Putamen (tissue), 1 donor: ENCODE measurements around the gene DPYSL3.

Source experiments
- DNase-seq: peaks from one replicate; pipeline ENCODE4 v3.0.0-alpha.2; 2016; ENCODE audit warnings: low spot score

Gene DPYSL3

DNA sequence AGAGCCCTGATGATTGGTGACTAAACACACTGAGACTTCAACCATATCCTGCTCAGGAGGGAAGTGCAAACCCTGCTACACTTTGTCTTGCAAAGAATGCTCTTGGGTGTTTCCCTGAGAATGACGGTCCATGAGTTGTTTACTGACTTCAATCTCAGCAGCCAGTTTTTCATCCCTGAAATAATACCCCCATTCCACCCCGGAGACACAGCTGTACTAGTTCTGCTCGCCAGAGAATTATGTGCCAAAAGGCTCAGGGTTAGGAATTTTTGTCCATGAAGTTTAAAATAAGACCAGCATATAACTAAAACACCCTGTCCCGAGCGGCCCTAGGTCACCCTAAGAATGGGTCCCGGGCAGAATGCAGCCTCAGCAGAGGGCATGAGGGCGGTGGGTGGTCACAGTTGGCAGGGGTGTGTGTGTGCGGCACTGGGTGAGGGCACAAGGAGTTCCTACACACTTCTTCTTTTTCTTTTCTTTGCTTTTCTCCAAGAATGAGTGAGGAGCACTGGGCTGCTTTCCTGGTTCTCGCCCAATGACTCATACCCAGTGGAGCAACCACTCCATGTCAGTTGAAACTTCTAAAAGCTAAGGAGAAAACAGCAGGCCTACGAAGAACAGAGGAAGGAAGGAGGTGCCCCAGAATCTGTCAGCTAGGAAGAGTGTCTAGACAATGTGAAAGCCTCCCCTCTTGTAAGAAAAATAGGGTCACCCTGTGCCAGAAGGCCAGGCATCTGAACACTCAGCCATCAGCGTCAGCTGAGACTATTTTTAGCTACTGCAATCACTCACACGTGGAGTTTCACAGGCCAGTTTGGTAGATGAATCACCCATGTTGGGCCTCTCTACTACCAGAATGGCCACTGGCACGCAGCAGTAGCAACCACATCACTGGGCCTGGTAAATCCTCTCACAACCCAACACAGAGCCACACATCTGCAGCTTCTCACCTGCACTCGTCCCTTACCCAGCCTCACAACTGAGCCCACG lies 105.9 kb downstream of the DPYSL3 start:
- no peak for DNase-seq

DNA sequence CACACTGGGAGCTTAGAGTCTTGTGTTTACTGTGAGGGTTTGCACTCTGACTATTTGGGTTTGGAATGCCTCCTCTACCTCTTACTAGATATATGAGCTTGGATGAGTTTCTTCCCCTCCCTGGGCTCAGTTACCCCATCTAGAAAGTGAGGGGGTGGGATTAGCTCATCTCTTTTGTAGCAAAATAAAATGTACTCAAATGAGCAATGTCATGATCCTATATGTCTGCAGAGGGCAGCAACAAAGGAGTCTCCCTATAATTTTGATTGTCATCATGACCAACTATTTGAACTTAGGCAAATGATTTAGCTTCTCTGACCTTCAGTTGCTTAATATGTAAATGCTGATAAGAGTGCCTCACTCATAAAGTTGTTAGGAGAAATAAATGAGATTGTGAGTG lies 109.0 kb downstream of the DPYSL3 start:
- no peak for DNase-seq

DNA sequence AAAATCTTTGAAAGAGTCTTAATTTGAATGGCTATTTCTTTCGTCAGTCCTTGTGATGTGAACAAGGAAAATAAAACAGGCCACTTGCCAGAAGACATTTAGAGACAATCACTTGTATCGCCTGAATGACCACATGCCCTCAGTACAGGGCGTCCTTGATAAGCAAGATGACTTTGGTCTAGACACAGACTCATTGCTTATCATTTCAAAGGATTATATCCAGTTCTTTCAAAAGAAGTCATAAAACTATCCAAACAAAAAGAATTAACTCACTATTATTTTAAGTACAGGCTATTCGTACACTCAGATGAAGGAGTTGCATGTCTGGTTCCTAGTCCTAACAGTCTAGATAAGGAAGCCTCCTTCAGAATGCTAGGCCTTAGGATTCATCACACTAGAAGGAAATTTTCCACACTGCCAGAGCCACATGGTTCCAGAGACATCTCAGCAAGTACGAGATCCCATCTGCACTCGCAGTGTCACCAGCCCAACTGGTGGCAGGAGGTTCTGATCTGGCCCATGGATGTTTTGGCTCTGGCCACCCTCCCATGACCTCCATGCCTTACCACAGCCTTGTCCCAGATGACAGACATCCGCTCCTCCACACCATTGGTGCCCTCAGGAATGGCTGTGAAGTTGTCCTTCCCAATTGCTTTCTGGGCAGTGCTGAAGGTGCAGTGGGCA lies 109.6 kb downstream of the DPYSL3 start:
- DNase-seq = no peak

DNA sequence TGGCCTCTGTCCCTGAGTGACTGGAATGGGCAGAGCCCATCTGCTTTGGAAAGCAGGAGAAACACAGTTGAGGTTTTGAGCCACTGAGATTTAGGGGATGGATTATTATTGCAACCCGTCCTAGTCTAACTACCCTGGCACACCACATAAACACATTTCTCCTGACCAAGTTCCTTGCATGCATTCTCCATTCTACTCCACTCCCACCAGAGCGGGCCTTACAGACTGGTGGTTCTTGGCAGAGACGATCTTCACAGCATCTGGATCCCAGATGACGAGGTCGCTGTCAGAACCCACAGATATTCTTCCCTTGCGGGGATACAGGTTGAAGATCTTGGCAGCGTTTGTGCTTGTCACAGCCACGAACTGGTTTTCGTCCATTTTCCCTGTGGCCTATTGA lies 111.0 kb downstream of the DPYSL3 start:
- DNase-seq = no peak

DNA sequence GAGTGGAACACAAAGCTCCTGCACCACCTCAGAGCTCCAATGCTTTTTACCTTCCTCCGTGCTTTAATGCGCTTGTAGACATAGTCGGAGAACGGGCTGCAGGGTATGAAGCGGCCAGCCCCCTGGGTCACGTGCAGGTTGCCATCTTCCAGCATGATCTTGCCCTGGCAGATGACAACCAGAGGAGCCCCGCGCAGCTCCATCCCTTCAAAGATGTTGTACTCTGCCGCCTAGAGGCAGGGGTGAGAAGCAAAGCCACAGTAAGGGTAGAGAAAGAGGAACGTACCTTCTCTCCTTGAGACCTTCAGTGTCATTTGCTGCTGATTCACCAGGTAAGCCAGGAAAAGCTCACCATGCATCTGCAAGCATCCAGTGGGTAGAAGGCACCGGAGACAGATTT lies 112.3 kb downstream of the DPYSL3 start:
- no peak for DNase-seq

DNA sequence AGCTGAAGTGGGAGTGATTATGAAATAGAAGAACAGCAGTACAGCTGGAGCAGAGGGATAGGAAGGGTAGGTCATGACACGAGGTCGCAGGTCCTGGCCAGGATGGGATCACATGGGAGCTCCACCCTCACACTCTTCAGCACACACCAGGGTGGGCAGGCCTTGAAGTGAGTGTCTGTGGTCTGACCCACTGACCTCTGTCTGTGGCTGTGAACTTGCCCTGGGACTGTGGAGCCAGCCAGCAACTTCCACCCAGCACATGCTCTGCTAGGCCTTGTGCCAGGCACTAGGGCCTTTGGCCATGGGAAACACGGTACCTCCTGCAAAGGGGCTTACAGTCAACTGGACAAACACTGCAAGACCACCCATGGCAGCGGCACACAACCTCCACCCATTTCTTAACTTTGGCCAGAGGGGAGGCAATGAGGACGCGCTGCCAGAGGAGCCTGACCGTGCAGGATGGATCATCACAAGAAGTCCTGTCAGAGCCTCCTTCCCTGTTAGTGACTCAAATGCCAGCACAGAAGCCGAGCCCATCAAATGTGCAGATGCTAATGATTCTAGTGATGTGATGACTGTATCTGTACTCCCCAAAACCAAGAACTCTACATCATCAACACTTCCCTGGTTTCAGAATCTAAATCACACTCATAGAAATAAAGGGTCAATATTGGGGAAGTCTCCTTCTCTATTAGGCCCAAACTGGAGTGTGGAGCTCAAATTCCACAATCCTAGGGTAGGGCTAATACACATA lies 113.6 kb downstream of the DPYSL3 start:
- DNase-seq = no peak

DNA sequence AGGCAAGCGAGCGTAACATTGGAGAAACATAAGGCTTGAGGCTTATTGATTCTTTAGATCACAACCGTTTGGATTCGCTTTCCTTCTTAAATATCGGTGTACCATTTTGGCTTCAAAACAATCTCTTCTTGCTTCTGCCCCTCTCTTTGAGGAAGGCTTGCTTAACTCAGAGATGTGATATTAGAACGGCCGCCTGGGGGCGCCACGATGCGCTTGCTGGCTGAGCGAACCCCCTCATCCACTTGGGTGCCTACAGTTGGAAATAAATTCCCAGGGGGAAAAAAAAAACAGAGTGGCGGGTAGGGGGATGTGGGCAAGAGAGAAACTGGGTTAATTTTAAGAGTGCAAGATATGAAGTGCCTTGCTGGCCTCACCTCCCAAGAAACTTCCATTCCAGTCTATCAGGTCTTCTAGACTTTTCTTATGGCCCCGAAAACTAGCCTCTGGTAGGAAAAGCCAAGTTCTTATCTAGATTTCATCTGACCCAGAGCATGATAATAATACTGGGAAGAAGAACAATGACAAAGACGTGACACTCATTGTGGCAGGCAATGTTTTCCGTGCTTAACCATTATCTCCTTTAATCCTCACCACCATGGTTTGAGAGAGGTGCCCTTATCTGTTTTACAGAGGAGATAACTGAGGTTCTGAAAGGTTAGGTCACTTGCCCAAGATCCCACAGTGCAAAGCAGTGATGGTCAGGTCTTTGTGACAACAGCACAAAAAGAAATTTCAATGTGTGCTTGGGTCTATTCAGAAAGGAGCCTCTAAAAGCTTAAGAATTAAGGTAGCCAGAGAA lies 115.8 kb downstream of the DPYSL3 start:
- no peak for DNase-seq

DNA sequence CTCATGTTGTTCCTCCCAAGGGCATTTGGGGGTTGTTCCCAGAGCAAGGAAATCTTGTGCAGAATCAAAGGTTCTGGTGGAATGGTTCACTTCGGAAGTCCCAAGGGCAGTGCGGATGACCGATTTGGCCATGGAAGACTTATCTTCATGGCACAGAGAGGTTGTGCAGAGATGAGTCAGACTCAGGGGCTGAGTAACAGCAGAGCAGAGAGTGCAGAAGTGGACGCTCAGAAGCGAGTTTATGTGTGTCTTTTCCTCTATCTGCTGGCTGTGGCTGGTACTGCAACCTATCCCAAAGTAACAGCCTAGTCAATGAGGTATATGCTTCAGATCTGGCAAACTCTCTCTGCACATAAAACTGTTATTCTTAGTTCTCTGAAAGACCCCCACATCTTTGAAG lies 118.1 kb downstream of the DPYSL3 start:
- DNase-seq = no peak

DNA sequence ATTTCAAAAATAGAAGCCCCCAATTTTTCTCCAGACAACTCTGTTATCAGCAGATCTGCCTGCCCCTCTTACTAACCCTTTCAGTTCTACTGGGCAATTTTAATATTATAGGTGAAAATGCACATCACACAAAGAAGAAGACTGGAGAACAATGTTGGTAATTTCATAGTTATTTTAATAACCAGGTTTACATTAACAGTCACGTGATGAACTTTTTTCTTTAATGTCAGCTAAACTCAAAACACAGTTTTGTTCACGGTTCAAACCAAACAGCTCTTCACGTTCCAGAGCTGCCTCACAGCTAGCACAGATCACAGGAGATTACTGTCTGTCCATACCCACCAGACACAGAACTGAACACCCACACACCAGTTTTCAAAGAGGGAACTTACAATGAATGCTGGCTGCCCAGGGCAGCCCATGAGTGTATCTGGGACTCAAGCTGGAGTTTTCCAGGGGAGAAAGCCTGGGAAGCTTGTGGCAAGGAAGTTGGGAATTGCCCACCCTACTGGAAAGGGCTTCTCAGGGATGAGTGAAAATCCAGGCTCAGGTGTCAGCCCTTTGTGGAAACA lies 119.1 kb downstream of the DPYSL3 start:
- DNase-seq = no peak

DNA sequence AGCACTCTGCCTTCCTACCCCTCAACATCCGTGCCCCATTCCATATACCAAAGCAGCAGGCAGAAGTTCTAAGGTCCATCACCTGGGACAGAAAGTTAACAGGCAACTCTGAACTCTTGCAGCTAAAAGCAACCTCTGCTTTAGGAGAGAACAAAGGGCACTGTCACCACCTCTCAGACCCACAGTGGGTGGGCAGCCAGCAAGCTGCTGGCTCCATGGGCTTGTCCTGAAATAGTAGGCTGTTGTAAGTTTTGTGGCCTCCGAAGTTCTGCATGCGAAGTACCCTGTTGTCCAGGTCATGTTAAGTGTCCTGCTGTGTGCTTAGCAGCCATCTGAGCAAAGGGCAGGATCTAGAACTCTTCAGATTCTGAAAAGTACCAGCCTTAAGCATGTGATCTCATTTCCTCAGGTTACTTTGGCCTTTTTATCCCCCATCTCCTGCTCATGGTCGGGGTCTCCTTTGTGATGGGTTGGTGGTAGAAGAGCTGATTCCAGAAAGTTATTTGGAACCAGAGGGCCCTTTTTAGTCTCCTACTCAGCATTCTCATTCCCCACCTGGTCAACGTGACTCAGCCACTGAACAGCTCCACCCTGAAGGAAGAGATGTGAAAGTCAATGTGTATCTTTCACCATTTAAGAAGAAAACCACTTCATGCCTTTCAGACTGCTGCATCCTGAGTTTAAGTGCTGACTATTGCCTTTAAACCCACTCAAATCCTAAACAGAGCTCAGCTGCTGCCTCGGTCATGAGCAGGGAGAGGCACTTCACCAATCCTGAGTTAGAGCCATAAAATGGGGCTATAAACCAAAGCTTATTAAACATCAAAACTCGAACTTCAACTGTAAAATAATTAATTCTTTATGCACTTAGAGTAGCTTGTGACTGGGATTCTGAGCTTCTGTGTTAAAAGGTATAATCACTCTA lies 121.4 kb downstream of the DPYSL3 start:
- DNase-seq = no peak

DNA sequence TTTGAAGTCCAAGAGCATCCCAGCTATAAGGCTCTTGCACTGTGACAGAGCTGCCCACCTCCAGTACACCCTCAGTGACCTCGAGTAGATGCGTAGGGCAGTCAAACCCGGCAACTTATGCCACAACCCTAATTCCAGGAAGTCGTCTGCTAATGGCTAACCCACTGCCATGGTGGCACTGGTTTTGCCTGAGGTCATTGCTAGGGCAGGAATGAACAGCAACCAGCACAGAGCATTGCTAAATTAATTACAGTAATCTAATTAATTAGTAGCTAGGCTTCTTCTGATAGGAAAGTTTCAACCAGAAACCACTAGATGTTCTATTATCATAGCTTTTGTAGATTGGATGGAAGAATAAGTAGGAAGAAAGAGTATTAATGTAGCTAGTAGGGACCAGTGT lies 122.8 kb downstream of the DPYSL3 start:
- no peak for DNase-seq

DNA sequence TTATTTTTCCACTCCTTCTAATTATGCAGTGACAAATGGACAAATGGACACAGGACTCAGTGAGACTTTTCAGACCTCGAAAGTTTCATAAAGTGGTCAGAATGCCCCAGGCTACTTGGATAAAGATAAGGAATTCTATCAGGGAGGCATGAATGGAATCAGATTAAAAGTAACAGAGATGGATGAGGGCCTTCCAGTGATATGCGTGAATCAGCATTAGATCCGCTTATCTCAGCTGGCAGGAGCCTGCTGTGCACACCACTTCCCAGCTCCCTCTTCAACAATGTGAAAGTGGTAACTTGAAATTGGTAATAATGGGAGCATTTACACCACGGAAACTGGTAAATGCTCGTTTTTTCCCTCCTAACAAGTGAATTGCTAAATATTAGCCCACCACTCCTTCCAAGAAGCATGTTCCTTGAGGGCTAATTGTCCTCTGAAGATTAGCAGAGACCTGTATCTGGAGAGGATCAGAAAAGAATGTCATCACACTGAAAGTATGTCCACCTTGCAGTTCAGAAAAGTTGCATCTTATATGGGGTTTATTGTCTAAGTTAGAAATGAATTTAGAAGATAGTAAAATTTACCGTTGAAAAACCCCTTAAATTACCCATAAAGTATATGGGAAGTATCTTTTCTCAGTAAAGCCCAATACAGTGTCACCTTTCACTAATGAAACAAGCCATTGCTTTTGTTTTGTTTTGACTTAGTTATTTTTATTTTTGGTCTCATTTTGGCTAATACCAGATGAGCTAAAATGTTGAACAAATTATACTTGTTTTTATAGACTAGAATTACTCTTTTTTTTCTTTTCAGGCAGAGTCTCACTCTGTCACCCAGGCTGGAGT lies 125.3 kb downstream of the DPYSL3 start:
- no peak for DNase-seq

DNA sequence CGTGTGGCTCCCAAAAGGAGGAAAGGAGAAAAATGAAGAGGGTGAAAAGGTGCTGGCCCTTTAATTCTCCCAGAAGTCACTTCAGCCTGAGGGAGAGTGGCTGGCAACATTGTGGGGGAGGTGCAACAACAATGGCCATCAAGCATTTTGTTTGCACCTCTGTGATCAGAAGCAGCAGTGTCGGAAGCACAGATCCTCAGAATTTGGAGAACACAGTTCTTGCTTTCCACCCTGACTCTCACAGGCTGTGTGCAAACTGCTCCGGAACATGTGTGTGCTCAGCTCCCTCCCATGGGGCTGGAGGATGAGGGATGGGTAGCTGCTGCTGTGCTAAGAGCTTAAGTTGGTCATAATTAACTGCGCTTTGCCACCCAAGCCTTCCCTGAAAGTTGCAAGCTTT lies 127.1 kb downstream of the DPYSL3 start:
- DNase-seq = no peak

DNA sequence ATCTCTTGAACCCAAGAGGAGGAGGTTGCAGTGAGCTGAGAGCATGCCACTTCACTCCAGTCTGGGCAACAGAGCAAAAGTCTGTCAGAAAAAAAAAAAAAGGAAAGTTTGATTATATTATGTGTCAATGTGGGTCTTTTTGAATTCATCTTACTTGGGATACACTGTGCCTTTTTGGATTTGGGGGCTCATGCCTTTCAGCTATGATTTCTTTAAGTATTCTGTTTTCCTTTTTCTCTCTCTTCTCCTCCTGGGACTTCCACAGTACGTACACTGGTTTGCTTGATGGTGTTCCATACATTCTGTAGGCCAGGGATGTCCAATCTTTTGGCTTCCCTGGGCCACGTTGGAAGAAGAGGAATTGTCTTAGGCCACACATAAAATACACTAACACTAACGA lies 128.3 kb downstream of the DPYSL3 start:
- no peak for DNase-seq

DNA sequence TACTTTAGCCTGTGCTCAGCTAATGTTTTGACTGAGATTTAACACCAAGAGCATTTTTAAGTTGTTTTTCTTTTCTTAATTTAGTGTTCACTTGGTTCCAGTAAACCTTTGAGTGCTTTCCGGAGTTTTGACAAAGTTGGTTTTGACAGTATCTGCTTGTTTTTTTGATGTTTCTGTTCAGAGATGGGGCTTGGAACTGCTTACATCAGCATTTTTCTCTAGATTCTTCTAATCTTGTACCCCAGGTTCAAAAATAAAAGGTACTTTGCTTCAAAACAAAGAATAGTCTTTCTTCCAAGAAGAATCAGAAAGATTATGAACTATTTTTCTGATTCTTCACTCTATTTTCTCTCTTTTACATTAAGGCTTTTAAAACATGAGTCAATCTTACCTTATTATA lies 132.2 kb downstream of the DPYSL3 start:
- no peak for DNase-seq

DNA sequence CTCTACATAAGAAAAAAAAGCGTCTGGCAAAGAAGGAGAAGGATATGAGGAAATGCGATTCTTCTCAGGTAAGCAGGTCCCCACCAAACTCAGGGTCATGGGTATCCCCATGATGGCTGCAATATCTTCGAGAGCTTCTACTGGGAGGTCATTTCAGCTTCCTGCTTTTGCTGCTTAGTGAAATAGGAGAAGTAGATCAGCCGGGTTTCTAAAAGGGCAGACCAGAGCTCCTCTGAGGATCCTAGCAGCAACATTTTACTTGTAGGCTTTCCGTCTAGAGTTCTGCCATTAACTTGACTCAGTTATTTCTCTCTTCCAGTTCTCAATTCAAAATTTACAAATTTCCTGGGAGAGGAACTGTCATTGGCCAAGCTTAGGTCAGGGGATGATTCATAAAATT lies 134.7 kb downstream of the DPYSL3 start:
- no peak for DNase-seq

DNA sequence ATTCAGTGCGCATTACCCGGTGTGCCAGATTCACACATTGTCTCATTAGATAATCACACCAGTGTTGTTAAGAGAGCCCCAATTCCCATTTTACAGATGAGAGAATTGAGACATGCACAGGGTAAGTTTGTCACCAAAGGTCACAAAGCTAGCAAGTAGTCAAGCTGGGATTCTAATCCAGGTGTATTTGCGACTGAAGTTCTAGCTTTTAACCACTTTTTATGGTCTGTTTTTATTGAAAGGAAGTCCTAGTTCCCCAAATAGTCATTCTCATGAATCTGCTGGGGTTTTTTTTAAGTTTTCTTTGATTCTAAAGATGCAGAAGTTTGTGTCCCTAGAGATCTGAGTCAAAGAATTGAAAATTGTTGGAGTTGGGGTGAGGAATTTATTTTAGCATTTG lies 136.5 kb downstream of the DPYSL3 start:
- no peak for DNase-seq

DNA sequence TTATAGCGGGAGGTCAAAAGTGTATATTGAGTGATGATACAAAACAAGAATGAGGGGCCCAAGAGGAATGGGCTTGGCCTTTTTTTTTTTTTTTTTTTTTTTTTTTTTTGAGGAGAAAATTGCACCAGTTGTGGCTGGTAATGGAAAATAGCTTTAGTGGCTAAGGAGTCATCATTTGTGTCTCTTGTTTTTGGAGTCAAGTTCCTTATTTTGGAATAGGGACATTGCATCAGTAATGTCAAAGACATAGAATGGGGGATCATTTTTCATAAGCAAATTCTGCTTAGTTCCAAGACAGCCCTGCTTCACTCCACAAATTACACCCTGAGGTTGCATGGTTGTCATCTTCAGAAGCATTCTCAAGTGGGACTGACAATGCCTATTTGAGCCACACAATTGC lies 137.7 kb downstream of the DPYSL3 start:
- no peak for DNase-seq

DNA sequence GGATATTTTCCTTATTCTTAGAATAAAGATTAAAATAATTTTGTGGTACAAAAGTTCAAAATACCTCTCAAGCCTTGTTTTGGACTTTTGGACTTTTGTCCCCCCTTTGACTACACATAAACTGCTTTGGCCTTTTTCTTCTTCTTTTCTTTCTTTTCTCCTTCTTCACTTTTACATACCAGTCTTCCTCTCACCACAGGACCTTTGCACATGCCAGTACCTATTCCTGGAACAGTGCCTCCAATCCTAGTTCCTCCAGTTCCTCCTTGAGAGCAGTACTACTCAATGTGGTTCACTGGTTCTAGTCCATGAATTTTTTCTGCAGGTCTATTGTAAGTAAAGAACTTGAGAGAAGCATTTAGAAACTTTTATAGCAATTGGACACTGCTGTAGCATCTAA lies 138.6 kb downstream of the DPYSL3 start:
- no peak for DNase-seq
